IPS-20b (cell line): ENCODE measurements around the gene FBXW12.
A peak's percentile ranks its signal among the peaks of the same experiment; 100 is the strongest.

ENCODE experiments used
- H3K27ac ChIP-seq: one replicate; pipeline ENCODE4 v1.5.1; 2013; ENCODE audit warnings: low read length
- H3K27me3 ChIP-seq: 2 replicates; pipeline ENCODE4 v1.6.1; 2013; ENCODE audit warnings: mild to moderate bottlenecking, low read length, inconsistent platforms; ENCODE audit not compliant: insufficient read depth
- H3K36me3 ChIP-seq: 2 replicates; pipeline ENCODE4 v1.6.1; 2013; ENCODE audit warnings: low read depth, mild to moderate bottlenecking, inconsistent platforms, low read length, moderate library complexity; ENCODE audit not compliant: insufficient read depth
- H3K4me1 ChIP-seq: 2 replicates; pipeline ENCODE4 v1.6.1; 2013; ENCODE audit warnings: mild to moderate bottlenecking, control low read depth, inconsistent platforms, low read length, moderate library complexity; ENCODE audit not compliant: insufficient read depth
- H3K4me3 ChIP-seq: 2 replicates; pipeline ENCODE4 v1.5.1; 2013; ENCODE audit warnings: mild to moderate bottlenecking, low read length, inconsistent platforms
- H3K9ac ChIP-seq: 2 replicates; pipeline ENCODE4 v1.6.1; 2013; ENCODE audit warnings: low read depth, mild to moderate bottlenecking, inconsistent platforms, low read length, moderate library complexity
- H3K9me3 ChIP-seq: 2 replicates; pipeline ENCODE4 v1.6.1; 2013; ENCODE audit warnings: mild to moderate bottlenecking, low read depth, low read length, inconsistent platforms; ENCODE audit not compliant: insufficient read depth

Gene FBXW12

GRCh38 chr3:48418651-48419050 lies 46.6 kb downstream of the FBXW12 start:
- H3K9ac ChIP-seq, result no peak overlapping the region
- no peak overlapping the region for H3K27ac ChIP-seq
- no peaks in the 10 kb centered on the region for H3K9me3 ChIP-seq
- H3K27me3 ChIP-seq, result no peaks in the 10 kb centered on the region
- no peaks in the 10 kb centered on the region for H3K4me1 ChIP-seq
- H3K4me3 ChIP-seq, result no peak overlapping the region
- peaks cover 99% of the 10 kb centered on the region for H3K36me3 ChIP-seq

GRCh38 chr3:48419149-48419548 lies 47.1 kb downstream of the FBXW12 start:
- H3K36me3 ChIP-seq, result peaks cover 99% of the 10 kb centered on the region
- no peak overlapping the region for H3K4me3 ChIP-seq
- no peaks in the 10 kb centered on the region for H3K9me3 ChIP-seq
- no peaks in the 10 kb centered on the region for H3K27me3 ChIP-seq
- no peak overlapping the region for H3K27ac ChIP-seq
- H3K9ac ChIP-seq, result no peak overlapping the region
- no peaks in the 10 kb centered on the region for H3K4me1 ChIP-seq

- peaks cover 99% of the 10 kb centered on the region for H3K36me3 ChIP-seq
- no peaks in the 10 kb centered on the region for H3K9me3 ChIP-seq
- no peak overlapping the region for H3K27ac ChIP-seq
- no peak overlapping the region for H3K9ac ChIP-seq
- no peaks in the 10 kb centered on the region for H3K27me3 ChIP-seq
- H3K4me3 ChIP-seq, result no peak overlapping the region
- H3K4me1 ChIP-seq, result no peaks in the 10 kb centered on the region
These were observed 47.6 kb downstream of the FBXW12 start for GRCh38 chr3:48419597-48419996.

GRCh38 chr3:48420561-48420960 lies 48.5 kb downstream of the FBXW12 start:
- H3K4me3 ChIP-seq, result no peak overlapping the region
- no peaks in the 10 kb centered on the region for H3K9me3 ChIP-seq
- H3K27me3 ChIP-seq, result no peaks in the 10 kb centered on the region
- no peak overlapping the region for H3K27ac ChIP-seq
- peaks cover 95% of the 10 kb centered on the region for H3K36me3 ChIP-seq
- H3K4me1 ChIP-seq, result no peaks in the 10 kb centered on the region
- no peak overlapping the region for H3K9ac ChIP-seq

- Histone ChIP-seq H3K27ac (no peak overlapping the region), H3K27me3 (no peaks in the 10 kb centered on the region), H3K4me1 (no peaks in the 10 kb centered on the region; the same call in 1 of the 2 replicates), H3K4me3 (no peak overlapping the region), H3K9ac (no peak overlapping the region), H3K9me3 (no peaks in the 10 kb centered on the region), H3K36me3 (peaks cover 83% of the 10 kb centered on the region)
These were observed 50.3 kb downstream of the FBXW12 start for GRCh38 chr3:48422272-48422671.

GRCh38 chr3:48422681-48423080 lies 50.7 kb downstream of the FBXW12 start:
- Histone ChIP-seq H3K9ac (no peak overlapping the region), H3K27ac (no peak overlapping the region), H3K27me3 (no peaks in the 10 kb centered on the region), H3K36me3 (peaks cover 81% of the 10 kb centered on the region), H3K9me3 (no peaks in the 10 kb centered on the region), H3K4me3 (no peak overlapping the region), H3K4me1 (peaks cover 4% of the 10 kb centered on the region; the same call in 1 of the 2 replicates)

GRCh38 chr3:48423241-48423882 lies 51.3 kb downstream of the FBXW12 start:
- Histone ChIP-seq H3K9me3 (no peaks in the 10 kb centered on the region), H3K27me3 (no peaks in the 10 kb centered on the region), H3K36me3 (peaks cover 74% of the 10 kb centered on the region)

GRCh38 chr3:48423883-48424695 lies 52.1 kb downstream of the FBXW12 start:
- H3K36me3 ChIP-seq, result peaks cover 67% of the 10 kb centered on the region
- H3K27me3 ChIP-seq, result no peaks in the 10 kb centered on the region
- H3K9ac ChIP-seq, result no peak overlapping the region
- H3K9me3 ChIP-seq, result no peaks in the 10 kb centered on the region
- H3K4me1 ChIP-seq, result peaks cover 8% of the 10 kb centered on the region; the same call in 1 of the 2 replicates
- H3K27ac ChIP-seq, result no peak overlapping the region
- no peak overlapping the region for H3K4me3 ChIP-seq

More at GRCh38 chr3:48423241-48423882, 51.3 kb downstream of the FBXW12 start:
- H3K4me1 ChIP-seq, result peaks cover 8% of the 10 kb centered on the region; the same call in 1 of the 2 replicates
- no peak overlapping the region for H3K27ac ChIP-seq
- no peak overlapping the region for H3K4me3 ChIP-seq
- H3K9ac ChIP-seq, result no peak overlapping the region

- H3K9me3 ChIP-seq, result no peaks in the 10 kb centered on the region
- H3K36me3 ChIP-seq, result peaks cover 54% of the 10 kb centered on the region
- H3K27me3 ChIP-seq, result no peaks in the 10 kb centered on the region
- H3K27ac ChIP-seq, result no peak overlapping the region
- H3K4me1 ChIP-seq, result peaks cover 10% of the 10 kb centered on the region; the same call in 1 of the 2 replicates
- peak overlapping the region; percentile 30; the same call in 1 of the 2 replicates for H3K9ac ChIP-seq
- H3K4me3 ChIP-seq, result no peak overlapping the region
These were observed 53.3 kb downstream of the FBXW12 start for GRCh38 chr3:48425281-48425812.

- Histone ChIP-seq H3K9me3 (no peaks in the 10 kb centered on the region), H3K27me3 (no peaks in the 10 kb centered on the region), H3K4me1 (peaks cover 19% of the 10 kb centered on the region; the same call in 1 of the 2 replicates), H3K9ac (peak overlapping the region; percentile 30; the same call in 1 of the 2 replicates), H3K27ac (no peak overlapping the region), H3K4me3 (no peak overlapping the region), H3K36me3 (peaks cover 48% of the 10 kb centered on the region)
These were observed 54.4 kb downstream of the FBXW12 start for GRCh38 chr3:48426401-48426909.

GRCh38 chr3:48426944-48427629 lies 55.1 kb downstream of the FBXW12 start:
- no peaks in the 10 kb centered on the region for H3K9me3 ChIP-seq
- H3K36me3 ChIP-seq, result peaks cover 49% of the 10 kb centered on the region
- H3K4me3 ChIP-seq, result peak overlapping the region; percentile 84; the same call in 1 of the 2 replicates
- no peak overlapping the region for H3K27ac ChIP-seq
- H3K9ac ChIP-seq, result peak overlapping the region; percentile 84; the same call in 1 of the 2 replicates
- no peaks in the 10 kb centered on the region for H3K27me3 ChIP-seq
- peaks cover 19% of the 10 kb centered on the region; the same call in 1 of the 2 replicates for H3K4me1 ChIP-seq
